ENCODE measurements around the gene COPS3. TPM values are rescaled to one million over a fixed set of nuclear protein-coding genes. Genes with fewer than 3 reads are reported as not detected.

COPS3 gene
- total and polyA plus RNA-seq, 3 donors from 2014 or later: 128 to 198 (median 134) TPM

DNA sequence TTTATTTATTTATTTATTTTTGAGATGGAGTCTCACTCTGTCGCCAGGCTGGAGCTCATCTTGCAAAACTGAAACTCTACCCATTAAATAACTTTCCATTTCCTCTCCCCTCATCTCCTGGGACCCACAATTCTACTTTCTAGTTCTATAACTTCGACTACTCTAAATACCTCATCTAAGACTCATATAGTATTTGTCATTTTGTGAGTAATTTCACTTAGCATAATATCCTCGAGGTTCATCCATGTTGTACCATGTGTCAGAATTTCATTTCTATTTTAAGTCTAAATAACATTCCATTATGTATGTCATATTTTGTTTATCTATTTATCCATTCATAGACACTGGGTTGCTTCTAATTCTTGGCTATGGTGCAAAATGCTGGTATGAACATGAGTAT lies 17.1 kb upstream of the COPS3 start:
- intact Hi-C loops (cut with DNase I; ENCODE audit: low total_unique reads): no loop called here
- no peak overlapping the region for H3K4me3 ChIP-seq
- no peak for TF ChIP-seq POLR2A (IDR thresholded peaks at IDR 0.05)
- TF ChIP-seq, protein P1, sequence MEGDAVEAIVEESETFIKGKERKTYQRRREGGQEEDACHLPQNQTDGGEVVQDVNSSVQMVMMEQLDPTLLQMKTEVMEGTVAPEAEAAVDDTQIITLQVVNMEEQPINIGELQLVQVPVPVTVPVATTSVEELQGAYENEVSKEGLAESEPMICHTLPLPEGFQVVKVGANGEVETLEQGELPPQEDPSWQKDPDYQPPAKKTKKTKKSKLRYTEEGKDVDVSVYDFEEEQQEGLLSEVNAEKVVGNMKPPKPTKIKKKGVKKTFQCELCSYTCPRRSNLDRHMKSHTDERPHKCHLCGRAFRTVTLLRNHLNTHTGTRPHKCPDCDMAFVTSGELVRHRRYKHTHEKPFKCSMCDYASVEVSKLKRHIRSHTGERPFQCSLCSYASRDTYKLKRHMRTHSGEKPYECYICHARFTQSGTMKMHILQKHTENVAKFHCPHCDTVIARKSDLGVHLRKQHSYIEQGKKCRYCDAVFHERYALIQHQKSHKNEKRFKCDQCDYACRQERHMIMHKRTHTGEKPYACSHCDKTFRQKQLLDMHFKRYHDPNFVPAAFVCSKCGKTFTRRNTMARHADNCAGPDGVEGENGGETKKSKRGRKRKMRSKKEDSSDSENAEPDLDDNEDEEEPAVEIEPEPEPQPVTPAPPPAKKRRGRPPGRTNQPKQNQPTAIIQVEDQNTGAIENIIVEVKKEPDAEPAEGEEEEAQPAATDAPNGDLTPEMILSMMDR (IDR thresholded peaks at IDR 0.05): no peak
- no peaks in the 10 kb centered on the region for H3K9me3 ChIP-seq
- H3K27me3 ChIP-seq: no peaks in the 10 kb centered on the region
- DNase-seq: no peak
- 58 to 70% methylated on average over 3 of the region's 3 CpGs for WGBS, 2 donors
- H3K4me1 ChIP-seq: no peaks in the 10 kb centered on the region
- H3K36me3 ChIP-seq (ENCODE audit: low read depth, missing control alignments): no peaks in the 10 kb centered on the region
- no peak overlapping the region for H3K27ac ChIP-seq

DNA sequence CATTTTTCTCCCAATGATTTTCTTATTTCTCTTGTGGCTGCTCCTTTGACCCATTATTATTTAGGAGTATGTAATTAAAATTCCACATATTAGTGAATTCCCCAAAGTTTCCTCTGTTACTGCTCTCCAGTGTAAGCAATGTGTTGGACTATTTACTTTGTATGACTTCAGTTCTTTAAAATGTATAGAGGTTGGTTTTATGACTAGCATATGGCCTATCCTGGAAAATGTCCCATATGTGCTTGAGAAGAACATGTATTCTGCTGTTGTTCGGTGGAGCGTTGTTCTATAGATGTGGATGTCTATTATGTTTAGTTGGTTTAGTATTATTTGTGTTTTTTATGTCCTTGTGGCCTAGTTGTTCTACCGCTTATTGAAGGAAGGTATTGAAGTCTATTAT lies 16.2 kb upstream of the COPS3 start:
- 99 to 100% methylated on average over 3 of the region's 3 CpGs for WGBS, 2 donors
- no peaks in the 10 kb centered on the region for H3K27me3 ChIP-seq

DNA sequence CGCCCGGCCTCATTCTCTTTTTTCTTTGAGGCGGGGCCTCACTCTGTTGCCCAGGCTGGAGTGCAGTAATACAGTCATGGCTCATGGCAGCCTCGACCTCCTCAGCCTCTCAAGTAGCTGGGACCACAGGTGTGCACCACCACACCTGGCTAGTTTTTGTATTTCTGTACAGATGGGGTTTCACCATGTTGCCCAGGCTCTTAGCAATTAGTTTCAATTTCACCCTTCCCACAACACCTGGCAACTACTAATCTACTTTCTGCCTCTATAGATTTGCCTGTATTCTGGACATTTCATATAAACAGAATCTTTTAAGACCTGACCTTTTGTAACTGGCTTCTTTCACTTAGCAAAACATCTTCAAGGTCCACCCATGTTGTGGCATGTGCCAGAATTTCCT lies 14.1 kb upstream of the COPS3 start:
- Histone ChIP-seq H3K4me3 (no peak overlapping the region), H3K27ac (no peak overlapping the region), H3K4me1 (no peaks in the 10 kb centered on the region), H3K36me3 (ENCODE audit: low read depth, missing control alignments) (no peaks in the 10 kb centered on the region), H3K27me3 (no peaks in the 10 kb centered on the region), H3K9me3 (no peaks in the 10 kb centered on the region)
- TF ChIP-seq POLR2A (IDR thresholded peaks at IDR 0.05): no peak
- TF ChIP-seq, protein P1 (IDR thresholded peaks at IDR 0.05): no peak
- intact Hi-C loops (cut with DNase I; ENCODE audit: low total_unique reads): no loop called here
- no peak for DNase-seq
- 92 to 94% methylated on average over 4 of the region's 4 CpGs for WGBS, 2 donors

More for the DNA sequence above, 16.2 kb upstream of the COPS3 start:
- H3K9me3 ChIP-seq: no peaks in the 10 kb centered on the region
- no peak overlapping the region for H3K4me3 ChIP-seq
- intact Hi-C loops (cut with DNase I; ENCODE audit: low total_unique reads): no loop called here
- TF ChIP-seq, protein P1 (IDR thresholded peaks at IDR 0.05): no peak
- no peak for TF ChIP-seq POLR2A (IDR thresholded peaks at IDR 0.05)
- no peak for DNase-seq
- H3K36me3 ChIP-seq (ENCODE audit: low read depth, missing control alignments): no peaks in the 10 kb centered on the region
- H3K4me1 ChIP-seq: no peaks in the 10 kb centered on the region
- H3K27ac ChIP-seq: no peak overlapping the region

DNA sequence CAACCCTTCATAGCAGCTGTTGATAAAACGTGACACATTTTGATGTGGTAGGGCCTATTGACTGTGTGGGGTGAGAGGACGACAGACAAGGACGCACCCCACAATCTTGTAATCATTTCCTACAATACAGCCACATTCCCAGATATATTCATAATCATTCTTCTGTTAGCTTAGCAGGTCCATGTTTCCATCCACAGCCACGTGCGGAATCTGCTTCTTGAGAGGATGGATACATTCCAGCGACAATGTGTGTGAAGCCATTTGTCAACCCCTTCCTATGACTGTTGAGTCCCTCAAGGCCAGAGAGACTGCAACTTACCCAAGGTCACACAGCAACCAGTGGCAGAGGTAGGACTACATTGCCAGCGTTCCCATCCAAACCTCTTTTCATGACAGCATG lies 8.7 kb upstream of the COPS3 start:
- TF ChIP-seq, protein P1 (IDR thresholded peaks at IDR 0.05): no peak
- no peak for TF ChIP-seq POLR2A (IDR thresholded peaks at IDR 0.05)
- intact Hi-C loops (cut with DNase I; ENCODE audit: low total_unique reads): no loop called here
- WGBS, 2 donors: 52 to 73% methylated on average over 7 of the region's 7 CpGs
- Histone ChIP-seq H3K4me3 (no peak overlapping the region), H3K9me3 (no peaks in the 10 kb centered on the region), H3K36me3 (ENCODE audit: low read depth, missing control alignments) (no peaks in the 10 kb centered on the region), H3K27me3 (no peaks in the 10 kb centered on the region), H3K4me1 (no peaks in the 10 kb centered on the region), H3K27ac (no peak overlapping the region)
- DNase-seq: peak; percentile 51

DNA sequence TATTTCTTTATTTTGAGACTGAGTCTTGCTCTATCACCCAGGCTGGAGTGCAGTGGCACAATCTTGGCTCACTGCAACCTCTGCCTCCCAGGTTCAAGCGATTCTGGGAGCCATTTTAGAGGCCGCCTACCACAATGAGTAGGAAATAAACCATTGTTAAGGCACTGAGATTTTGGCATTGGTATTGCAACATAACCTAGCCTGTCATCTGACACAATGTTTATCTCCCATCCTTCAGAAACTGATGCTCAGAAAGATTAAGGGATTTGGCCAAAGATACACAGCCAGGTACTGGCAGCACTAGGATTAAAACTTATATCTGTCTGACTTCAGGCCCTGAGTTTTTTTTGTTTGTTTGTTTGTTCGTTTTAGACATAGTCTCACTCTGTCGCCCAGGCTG lies 8.0 kb upstream of the COPS3 start:
- H3K4me1 ChIP-seq: no peaks in the 10 kb centered on the region
- H3K36me3 ChIP-seq (ENCODE audit: low read depth, missing control alignments): no peaks in the 10 kb centered on the region
- 85 to 86% methylated on average over 4 of the region's 4 CpGs for WGBS, 2 donors
- H3K27ac ChIP-seq: no peak overlapping the region
- TF ChIP-seq, protein P1 (IDR thresholded peaks at IDR 0.05): no peak
- no peak for TF ChIP-seq POLR2A (IDR thresholded peaks at IDR 0.05)
- H3K4me3 ChIP-seq: no peak overlapping the region
- intact Hi-C loops (cut with DNase I; ENCODE audit: low total_unique reads): no loop called here
- no peaks in the 10 kb centered on the region for H3K9me3 ChIP-seq
- no peaks in the 10 kb centered on the region for H3K27me3 ChIP-seq
- DNase-seq: no peak
